ENCODE results near the gene ZBED1.
"Not testable (repeated sequence)": the region's sequence is repeated elsewhere in the genome, so short reads cannot be mapped to it uniquely, and the experiment has no call there.

Gene ZBED1

GRCh38 chrX:2471126-2471525, 29.6 kb downstream of the ZBED1 start:
- H3K27ac ChIP-seq (ENCODE audit: low read depth, low read length); H3K9ac ChIP-seq (ENCODE audit: low read depth, low read length); H3K36me3 ChIP-seq (ENCODE audit: control insufficient read depth, insufficient read depth, low read length); H3K4me1 ChIP-seq (ENCODE audit: control insufficient read depth, insufficient read depth, low read length); H3K4me3 ChIP-seq (ENCODE audit: low read depth, low read length); H3K27me3 ChIP-seq (ENCODE audit: control insufficient read depth, insufficient read depth, low read length): not testable (repeated sequence)
- H3K9me3 ChIP-seq (ENCODE audit: control insufficient read depth, insufficient read depth, low read length), result peaks cover 18% of the 10 kb centered on the region; the same call in 1 of the 2 replicates

DNA sequence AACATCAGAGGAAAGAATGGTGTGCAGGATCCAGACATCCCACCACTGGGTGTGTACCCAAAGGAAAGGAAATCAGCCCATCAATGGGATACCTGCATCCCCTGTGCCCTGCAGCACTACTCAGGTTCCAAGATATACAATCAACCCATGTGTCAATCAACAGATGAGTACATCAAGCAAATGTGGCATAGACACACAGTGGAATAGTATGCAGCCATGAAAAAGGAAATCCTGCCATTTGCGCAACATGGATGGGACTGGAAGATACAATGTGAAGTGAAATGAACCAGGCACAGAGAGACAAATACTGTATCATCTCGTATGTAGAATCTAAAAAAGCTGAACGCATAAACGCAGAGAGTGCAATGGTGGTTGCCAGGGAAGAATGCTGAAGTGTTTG, 30.9 kb downstream of the ZBED1 start:
- not testable (repeated sequence) for H3K4me3 ChIP-seq (ENCODE audit: low read depth, low read length); H3K27me3 ChIP-seq (ENCODE audit: control insufficient read depth, insufficient read depth, low read length); H3K27ac ChIP-seq (ENCODE audit: low read depth, low read length); H3K9ac ChIP-seq (ENCODE audit: low read depth, low read length); H3K36me3 ChIP-seq (ENCODE audit: control insufficient read depth, insufficient read depth, low read length); H3K4me1 ChIP-seq (ENCODE audit: control insufficient read depth, insufficient read depth, low read length)
- H3K9me3 ChIP-seq (ENCODE audit: control insufficient read depth, insufficient read depth, low read length), result peaks cover 30% of the 10 kb centered on the region

- Histone ChIP-seq H3K27ac (ENCODE audit: low read depth, low read length) (no peak overlapping the region), H3K4me1 (ENCODE audit: control insufficient read depth, insufficient read depth, low read length) (no peaks in the 10 kb centered on the region), H3K27me3 (ENCODE audit: control insufficient read depth, insufficient read depth, low read length) (no peaks in the 10 kb centered on the region), H3K9me3 (ENCODE audit: control insufficient read depth, insufficient read depth, low read length) (peaks cover 36% of the 10 kb centered on the region), H3K9ac (ENCODE audit: low read depth, low read length) (no peak overlapping the region), H3K4me3 (ENCODE audit: low read depth, low read length) (no peak overlapping the region), H3K36me3 (ENCODE audit: control insufficient read depth, insufficient read depth, low read length) (peaks cover 5% of the 10 kb centered on the region; the same call in 1 of the 2 replicates)
These were observed 31.5 kb downstream of the ZBED1 start for GRCh38 chrX:2469196-2469685.

GRCh38 chrX:2468261-2469195, 32.2 kb downstream of the ZBED1 start:
- H3K36me3 ChIP-seq (ENCODE audit: control insufficient read depth, insufficient read depth, low read length), result peaks cover 5% of the 10 kb centered on the region; the same call in 1 of the 2 replicates
- no peak overlapping the region for H3K27ac ChIP-seq (ENCODE audit: low read depth, low read length)
- no peak overlapping the region for H3K4me3 ChIP-seq (ENCODE audit: low read depth, low read length)
- H3K9me3 ChIP-seq (ENCODE audit: control insufficient read depth, insufficient read depth, low read length), result peaks cover 41% of the 10 kb centered on the region
- no peaks in the 10 kb centered on the region for H3K27me3 ChIP-seq (ENCODE audit: control insufficient read depth, insufficient read depth, low read length)
- H3K9ac ChIP-seq (ENCODE audit: low read depth, low read length), result no peak overlapping the region
- H3K4me1 ChIP-seq (ENCODE audit: control insufficient read depth, insufficient read depth, low read length), result no peaks in the 10 kb centered on the region

DNA sequence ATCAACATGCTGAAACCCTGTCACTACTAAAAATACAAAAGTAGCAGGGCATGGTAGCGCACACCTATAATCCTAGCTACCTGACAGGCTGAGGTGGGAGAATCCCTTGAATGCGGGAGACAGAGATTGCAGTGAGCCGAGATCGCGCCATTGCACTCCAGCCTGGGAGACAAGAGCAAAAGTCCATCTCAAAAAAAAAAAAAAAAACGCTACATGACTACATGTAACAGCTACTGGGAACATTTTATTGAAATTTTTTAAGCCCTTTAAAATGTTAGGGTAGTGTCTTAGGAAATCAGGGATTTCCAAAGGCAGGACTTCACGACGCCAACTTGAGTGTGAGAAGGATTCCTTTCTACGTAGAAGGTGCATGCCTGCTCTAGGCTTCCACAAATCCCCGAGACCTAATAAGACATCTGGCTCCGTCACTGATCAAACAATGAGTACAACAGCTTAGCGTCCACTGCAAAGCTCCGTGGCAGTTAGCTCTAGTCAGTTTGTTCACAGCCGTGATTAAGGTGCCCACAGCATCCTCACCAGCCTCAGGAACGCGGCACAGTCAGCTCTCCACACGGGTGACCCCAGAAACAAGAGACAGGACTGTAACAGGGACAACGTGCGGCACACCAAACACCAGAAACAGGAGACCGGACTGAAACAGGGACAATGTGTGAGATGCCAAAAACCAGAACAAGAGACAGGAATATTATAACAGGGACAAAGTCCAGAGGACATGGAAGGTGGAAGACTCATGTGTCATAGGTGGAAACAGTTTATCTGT, 33.7 kb downstream of the ZBED1 start:
- peaks cover 41% of the 10 kb centered on the region for H3K9me3 ChIP-seq (ENCODE audit: control insufficient read depth, insufficient read depth, low read length)
- H3K9ac ChIP-seq (ENCODE audit: low read depth, low read length), result no peak overlapping the region
- no peak overlapping the region for H3K27ac ChIP-seq (ENCODE audit: low read depth, low read length)
- peaks cover 5% of the 10 kb centered on the region; the same call in 1 of the 2 replicates for H3K36me3 ChIP-seq (ENCODE audit: control insufficient read depth, insufficient read depth, low read length)
- no peaks in the 10 kb centered on the region for H3K27me3 ChIP-seq (ENCODE audit: control insufficient read depth, insufficient read depth, low read length)
- peaks cover 12% of the 10 kb centered on the region; the same call in 1 of the 2 replicates for H3K4me1 ChIP-seq (ENCODE audit: control insufficient read depth, insufficient read depth, low read length)
- no peak overlapping the region for H3K4me3 ChIP-seq (ENCODE audit: low read depth, low read length)

DNA sequence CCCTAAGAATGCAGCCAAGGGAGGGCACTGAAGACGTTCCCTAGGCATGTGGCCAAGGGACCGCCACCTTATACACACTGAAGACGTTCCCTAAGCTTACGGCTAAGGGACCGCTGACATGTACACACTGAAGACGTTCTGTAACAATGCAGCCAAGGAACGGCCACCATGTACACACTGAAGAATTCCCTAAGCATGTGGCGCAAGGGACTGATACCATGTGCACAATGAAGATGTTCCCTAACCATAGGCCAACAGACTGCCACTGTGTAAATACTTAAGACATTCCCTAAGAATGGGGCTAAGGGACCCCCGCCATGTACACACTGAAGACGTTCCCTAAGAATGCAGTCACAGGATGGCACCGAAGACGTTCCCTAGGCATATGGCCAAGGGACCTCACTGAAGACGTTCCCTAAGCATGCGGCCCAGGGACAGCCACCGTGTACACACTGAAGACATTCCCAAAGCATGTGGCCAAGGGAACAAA, 36.1 kb downstream of the ZBED1 start:
- Histone ChIP-seq H3K36me3 (ENCODE audit: control insufficient read depth, insufficient read depth, low read length) (peaks cover 4% of the 10 kb centered on the region; the same call in 1 of the 2 replicates), H3K4me1 (ENCODE audit: control insufficient read depth, insufficient read depth, low read length) (peaks cover 12% of the 10 kb centered on the region; the same call in 1 of the 2 replicates), H3K9me3 (ENCODE audit: control insufficient read depth, insufficient read depth, low read length) (peaks cover 40% of the 10 kb centered on the region), H3K9ac (ENCODE audit: low read depth, low read length) (no peak overlapping the region), H3K27ac (ENCODE audit: low read depth, low read length) (no peak overlapping the region), H3K4me3 (ENCODE audit: low read depth, low read length) (no peak overlapping the region), H3K27me3 (ENCODE audit: control insufficient read depth, insufficient read depth, low read length) (no peaks in the 10 kb centered on the region)

GRCh38 chrX:2463973-2464676, 36.7 kb downstream of the ZBED1 start:
- Histone ChIP-seq H3K4me3 (ENCODE audit: low read depth, low read length) (no peak overlapping the region), H3K9me3 (ENCODE audit: control insufficient read depth, insufficient read depth, low read length) (peaks cover 35% of the 10 kb centered on the region), H3K27ac (ENCODE audit: low read depth, low read length) (no peak overlapping the region), H3K27me3 (ENCODE audit: control insufficient read depth, insufficient read depth, low read length) (no peaks in the 10 kb centered on the region), H3K36me3 (ENCODE audit: control insufficient read depth, insufficient read depth, low read length) (no peaks in the 10 kb centered on the region; the same call in 1 of the 2 replicates), H3K4me1 (ENCODE audit: control insufficient read depth, insufficient read depth, low read length) (peaks cover 12% of the 10 kb centered on the region; the same call in 1 of the 2 replicates), H3K9ac (ENCODE audit: low read depth, low read length) (no peak overlapping the region)

DNA sequence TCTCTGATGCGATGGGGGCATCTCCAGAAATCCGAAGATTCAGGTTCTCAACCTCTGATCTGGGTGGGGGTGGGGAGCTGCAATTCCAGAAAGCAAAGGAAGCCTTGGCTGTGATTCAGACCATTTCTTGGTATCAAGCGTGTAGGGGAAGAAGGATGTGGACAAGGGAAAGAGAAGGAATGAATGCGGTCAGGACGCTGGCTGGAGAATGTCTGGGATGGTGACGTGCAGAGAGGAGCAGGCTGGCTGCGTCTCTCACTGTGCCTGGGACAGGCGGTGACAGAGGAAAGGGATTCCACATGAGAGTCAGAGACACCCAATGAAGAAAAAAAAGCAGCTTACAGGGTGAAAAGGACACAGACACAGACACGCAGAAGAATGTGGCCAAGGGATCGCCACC, 37.3 kb downstream of the ZBED1 start:
- not testable (repeated sequence) for H3K9ac ChIP-seq (ENCODE audit: low read depth, low read length); H3K36me3 ChIP-seq (ENCODE audit: control insufficient read depth, insufficient read depth, low read length); H3K27me3 ChIP-seq (ENCODE audit: control insufficient read depth, insufficient read depth, low read length); H3K27ac ChIP-seq (ENCODE audit: low read depth, low read length); H3K4me3 ChIP-seq (ENCODE audit: low read depth, low read length)
- peaks cover 12% of the 10 kb centered on the region; the same call in 1 of the 2 replicates for H3K4me1 ChIP-seq (ENCODE audit: control insufficient read depth, insufficient read depth, low read length)
- peaks cover 30% of the 10 kb centered on the region for H3K9me3 ChIP-seq (ENCODE audit: control insufficient read depth, insufficient read depth, low read length)

DNA sequence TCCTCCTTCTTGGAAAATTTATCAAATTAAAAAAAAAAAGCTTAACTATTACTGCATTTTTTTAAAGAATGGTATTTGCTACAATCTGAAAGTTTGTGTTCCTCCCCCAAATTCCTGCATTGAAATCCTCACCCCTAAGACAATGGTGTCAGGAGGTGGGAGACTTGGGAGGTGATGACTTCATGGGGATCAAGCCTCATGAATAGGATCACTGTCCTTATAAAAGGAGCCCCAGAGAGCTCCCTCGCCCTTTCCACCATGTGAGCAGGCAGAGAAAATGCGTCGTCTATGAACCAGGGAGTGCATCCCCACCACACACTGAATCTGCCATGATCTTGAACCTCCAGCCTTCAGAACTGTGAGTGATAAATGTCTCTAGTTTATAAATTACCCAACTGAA, 38.0 kb downstream of the ZBED1 start:
- Histone ChIP-seq H3K27ac (ENCODE audit: low read depth, low read length) (peak overlapping the region; percentile 67), H3K4me1 (ENCODE audit: control insufficient read depth, insufficient read depth, low read length) (peaks cover 12% of the 10 kb centered on the region; the same call in 1 of the 2 replicates), H3K4me3 (ENCODE audit: low read depth, low read length) (no peak overlapping the region), H3K9ac (ENCODE audit: low read depth, low read length) (no peak overlapping the region), H3K36me3 (ENCODE audit: control insufficient read depth, insufficient read depth, low read length) (no peaks in the 10 kb centered on the region; the same call in 1 of the 2 replicates), H3K9me3 (ENCODE audit: control insufficient read depth, insufficient read depth, low read length) (peaks cover 30% of the 10 kb centered on the region), H3K27me3 (ENCODE audit: control insufficient read depth, insufficient read depth, low read length) (no peaks in the 10 kb centered on the region)

- H3K9me3 ChIP-seq (ENCODE audit: control insufficient read depth, insufficient read depth, low read length), result peaks cover 30% of the 10 kb centered on the region
- H3K27ac ChIP-seq (ENCODE audit: low read depth, low read length), result no peak overlapping the region
- no peak overlapping the region for H3K4me3 ChIP-seq (ENCODE audit: low read depth, low read length)
- H3K36me3 ChIP-seq (ENCODE audit: control insufficient read depth, insufficient read depth, low read length), result no peaks in the 10 kb centered on the region; the same call in 1 of the 2 replicates
- no peaks in the 10 kb centered on the region for H3K27me3 ChIP-seq (ENCODE audit: control insufficient read depth, insufficient read depth, low read length)
- H3K4me1 ChIP-seq (ENCODE audit: control insufficient read depth, insufficient read depth, low read length), result peaks cover 12% of the 10 kb centered on the region; the same call in 1 of the 2 replicates
- no peak overlapping the region for H3K9ac ChIP-seq (ENCODE audit: low read depth, low read length)
These were observed 38.7 kb downstream of the ZBED1 start for GRCh38 chrX:2462074-2462473.

Data from HUES48 (cell line).